Osteocyte (in vitro differentiated cells): ENCODE results near the gene PPL. TPM values are rescaled to one million over a fixed set of nuclear protein-coding genes. Genes with fewer than 3 reads are reported as not detected.
A peak's percentile ranks its signal among the peaks of the same experiment; 100 is the strongest.

Experiments
- DNase-seq: peaks from one replicate; pipeline ENCODE4 v3.0.0; 2021; ENCODE audit warnings: mixed read lengths; ENCODE audit not compliant: unreplicated experiment; ENCODE audit errors: extremely low spot score
- H3K27ac Mint-ChIP-seq: one replicate; pipeline ENCODE4 v1.8.0; 2021; ENCODE audit warnings: mild to moderate bottlenecking, mixed read lengths; ENCODE audit not compliant: unreplicated experiment
- H3K27me3 Mint-ChIP-seq: one replicate; pipeline ENCODE4 v1.8.0; 2021; ENCODE audit warnings: mixed read lengths; ENCODE audit not compliant: unreplicated experiment
- H3K36me3 Mint-ChIP-seq: one replicate; pipeline ENCODE4 v1.8.0; 2021; ENCODE audit warnings: mixed read lengths; ENCODE audit not compliant: unreplicated experiment
- H3K4me1 Mint-ChIP-seq: one replicate; pipeline ENCODE4 v1.8.0; 2021; ENCODE audit warnings: mixed read lengths; ENCODE audit not compliant: unreplicated experiment
- H3K4me3 Mint-ChIP-seq: one replicate; pipeline ENCODE4 v1.8.0; 2021; ENCODE audit warnings: mild to moderate bottlenecking, moderate library complexity, mixed read lengths; ENCODE audit not compliant: unreplicated experiment
- H3K9me3 Mint-ChIP-seq: one replicate; pipeline ENCODE4 v1.8.0; 2021; ENCODE audit warnings: mixed read lengths; ENCODE audit not compliant: unreplicated experiment
- total RNA-seq: library from RNA; stranded (reverse); gene quantifications from 2 replicates; pipeline ENCODE4 v1.2.1, GENCODE V29; 2021
- TF ChIP-seq, protein P1 (sequence below): fragments of 200-600 bp; sonication (generic); IDR thresholded peaks from 2 replicates; pipeline ENCODE4 v1.5.0; 2021; ENCODE audit warnings: antibody characterized with exemption, mild to moderate bottlenecking, moderate library complexity

Gene PPL
- total RNA-seq, 1 donor from 2014 or later, result 10.3 TPM

DNA sequence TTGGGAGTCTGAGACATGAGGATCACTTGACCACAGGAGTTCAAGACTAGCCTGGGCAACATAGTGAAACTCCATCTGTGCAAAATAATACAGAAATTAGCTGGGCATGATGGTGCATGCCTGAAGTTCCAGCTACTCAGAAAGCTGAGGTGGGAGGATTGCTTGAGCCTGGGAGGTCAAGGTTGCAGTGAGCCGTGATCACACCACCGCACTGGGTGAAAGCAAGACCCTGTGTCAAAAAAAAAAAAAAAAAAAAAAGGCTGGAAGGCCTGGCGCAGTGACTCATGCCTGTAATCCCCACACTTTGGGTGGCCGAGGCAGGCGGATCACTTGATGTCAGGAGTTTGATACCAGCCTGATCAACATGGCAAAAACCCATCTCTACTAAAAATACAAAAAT is 81.6 kb downstream of the PPL start:
- no peak overlapping the region for H3K27ac Mint-ChIP-seq
- H3K4me3 Mint-ChIP-seq, result no peak overlapping the region
- H3K36me3 Mint-ChIP-seq, result peaks cover 44% of the 10 kb centered on the region
- no peak for DNase-seq
- peaks cover 34% of the 10 kb centered on the region for H3K4me1 Mint-ChIP-seq
- TF ChIP-seq, protein P1, sequence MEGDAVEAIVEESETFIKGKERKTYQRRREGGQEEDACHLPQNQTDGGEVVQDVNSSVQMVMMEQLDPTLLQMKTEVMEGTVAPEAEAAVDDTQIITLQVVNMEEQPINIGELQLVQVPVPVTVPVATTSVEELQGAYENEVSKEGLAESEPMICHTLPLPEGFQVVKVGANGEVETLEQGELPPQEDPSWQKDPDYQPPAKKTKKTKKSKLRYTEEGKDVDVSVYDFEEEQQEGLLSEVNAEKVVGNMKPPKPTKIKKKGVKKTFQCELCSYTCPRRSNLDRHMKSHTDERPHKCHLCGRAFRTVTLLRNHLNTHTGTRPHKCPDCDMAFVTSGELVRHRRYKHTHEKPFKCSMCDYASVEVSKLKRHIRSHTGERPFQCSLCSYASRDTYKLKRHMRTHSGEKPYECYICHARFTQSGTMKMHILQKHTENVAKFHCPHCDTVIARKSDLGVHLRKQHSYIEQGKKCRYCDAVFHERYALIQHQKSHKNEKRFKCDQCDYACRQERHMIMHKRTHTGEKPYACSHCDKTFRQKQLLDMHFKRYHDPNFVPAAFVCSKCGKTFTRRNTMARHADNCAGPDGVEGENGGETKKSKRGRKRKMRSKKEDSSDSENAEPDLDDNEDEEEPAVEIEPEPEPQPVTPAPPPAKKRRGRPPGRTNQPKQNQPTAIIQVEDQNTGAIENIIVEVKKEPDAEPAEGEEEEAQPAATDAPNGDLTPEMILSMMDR, result no peak
- no peaks in the 10 kb centered on the region for H3K27me3 Mint-ChIP-seq
- no peaks in the 10 kb centered on the region for H3K9me3 Mint-ChIP-seq

DNA sequence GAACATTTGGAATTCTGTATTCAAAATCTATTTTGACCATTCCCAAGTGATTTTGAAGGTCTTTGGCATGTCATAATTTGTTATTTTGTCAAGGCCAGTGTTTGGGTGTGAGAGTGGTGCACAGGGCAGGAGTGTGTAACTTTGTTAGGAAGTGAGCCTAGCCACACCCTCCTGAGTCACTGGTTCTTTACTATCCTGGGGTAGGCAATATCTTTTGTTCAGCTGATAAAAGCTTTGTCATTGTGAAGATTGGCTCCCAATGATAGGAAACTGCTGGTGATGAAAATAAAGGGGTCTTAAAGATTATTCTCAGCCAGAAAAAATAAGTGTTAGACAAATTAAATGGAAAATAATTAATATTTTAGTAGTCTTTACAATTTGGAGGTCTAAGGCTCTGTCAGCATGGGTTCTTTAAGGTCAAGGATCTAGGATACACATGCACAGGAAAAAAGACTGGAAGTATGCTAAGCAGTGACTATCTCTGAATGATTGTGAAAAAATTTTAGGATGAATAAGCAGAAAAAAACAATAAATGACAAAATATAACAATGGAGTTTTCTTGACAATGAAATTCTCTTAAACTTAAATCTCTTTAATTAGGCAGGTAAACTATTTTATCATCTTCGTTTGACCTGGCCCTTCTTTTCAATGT is 84.6 kb downstream of the PPL start:
- Mint-ChIP-seq H3K36me3 (peaks cover 20% of the 10 kb centered on the region), H3K4me3 (no peak overlapping the region), H3K27me3 (no peaks in the 10 kb centered on the region), H3K27ac (peak overlapping the region; percentile 29), H3K9me3 (no peaks in the 10 kb centered on the region), H3K4me1 (peaks cover 47% of the 10 kb centered on the region)
- TF ChIP-seq, protein P1, result no peak
- no peak for DNase-seq

DNA sequence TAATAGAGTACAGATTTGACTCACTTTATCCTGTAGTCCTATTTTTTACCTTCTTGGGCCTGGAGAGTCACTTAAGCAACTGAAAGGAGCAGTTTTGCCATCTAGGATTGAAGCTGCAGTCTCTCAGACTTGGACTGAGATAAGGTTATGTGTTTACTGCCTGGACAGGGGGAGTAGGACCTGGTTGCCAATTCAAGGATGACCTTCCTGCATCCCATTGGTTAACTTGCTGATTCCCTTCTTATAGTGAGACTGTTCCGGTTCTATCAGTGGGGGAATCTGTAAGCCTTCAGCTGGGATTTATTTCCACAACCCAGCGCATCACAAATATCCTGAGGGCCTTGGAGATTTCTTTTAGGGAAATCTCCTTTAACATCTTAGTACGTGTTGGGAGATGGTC is 86.7 kb downstream of the PPL start:
- peaks cover 14% of the 10 kb centered on the region for H3K36me3 Mint-ChIP-seq
- peaks cover 59% of the 10 kb centered on the region for H3K4me1 Mint-ChIP-seq
- no peaks in the 10 kb centered on the region for H3K27me3 Mint-ChIP-seq
- TF ChIP-seq, protein P1, result no peak
- H3K4me3 Mint-ChIP-seq, result peak overlapping the region; percentile 64
- DNase-seq, result no peak
- H3K27ac Mint-ChIP-seq, result peak overlapping the region; percentile 41
- H3K9me3 Mint-ChIP-seq, result no peaks in the 10 kb centered on the region

DNA sequence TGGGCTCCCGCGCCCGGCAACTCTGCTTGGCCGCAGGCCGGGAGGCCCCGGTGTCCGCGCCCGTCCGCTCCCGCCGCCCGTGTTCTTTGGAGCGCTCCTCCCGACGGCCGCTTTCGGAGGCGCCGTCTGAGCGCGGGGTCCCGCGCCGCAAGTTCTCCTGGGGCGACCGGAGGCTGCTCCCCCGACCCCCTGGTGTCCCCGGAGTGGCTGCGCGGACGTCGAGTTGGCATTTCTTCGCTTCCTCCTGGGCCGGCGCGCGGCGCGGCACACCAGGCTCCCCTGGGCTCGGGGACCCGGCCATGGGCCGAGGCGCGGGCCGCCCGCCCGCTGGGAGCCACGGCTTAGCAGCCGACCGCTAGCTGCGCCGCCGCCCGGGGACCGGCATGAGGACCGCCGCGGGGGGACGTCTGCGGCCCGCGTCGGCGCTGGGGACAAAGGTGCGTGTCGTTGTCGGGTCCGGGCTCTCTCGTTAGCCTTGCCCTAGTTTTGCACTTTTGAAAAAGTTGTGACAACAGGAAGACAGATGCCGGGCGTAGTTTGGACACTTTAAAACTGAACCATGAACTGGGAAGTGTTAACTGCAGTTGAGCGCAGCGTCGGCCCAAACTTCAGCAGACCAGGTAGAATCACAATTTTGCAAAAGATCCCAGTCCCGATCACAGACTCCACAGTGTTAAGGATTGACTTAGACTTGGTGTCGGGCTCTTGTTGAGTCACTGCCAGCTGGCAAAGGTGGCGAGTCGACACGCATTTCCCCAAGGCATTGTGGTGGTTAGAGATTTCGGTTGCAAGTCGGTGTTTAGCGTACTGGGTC is 89.0 kb downstream of the PPL start:
- H3K9me3 Mint-ChIP-seq, result no peaks in the 10 kb centered on the region
- peak overlapping the region; percentile 86 for H3K4me3 Mint-ChIP-seq
- TF ChIP-seq, protein P1, result no peak
- peaks cover 59% of the 10 kb centered on the region for H3K4me1 Mint-ChIP-seq
- H3K36me3 Mint-ChIP-seq, result peaks cover 20% of the 10 kb centered on the region
- H3K27ac Mint-ChIP-seq, result peak overlapping the region; percentile 75
- no peaks in the 10 kb centered on the region for H3K27me3 Mint-ChIP-seq
- DNase-seq, result peak; percentile 84
